DOHH2 (cell line): ENCODE measurements around the gene TBC1D16.

ENCODE experiments used
- H3F3A ChIP-seq: fragments of 200-600 bp; sonication (generic), shearing (Covaris generic); 2 replicates; pipeline ENCODE4 v1.6.0; 2016; ENCODE audit warnings: antibody characterized with exemption, mild to moderate bottlenecking; ENCODE audit not compliant: control insufficient read depth, insufficient read depth
- H3K27ac ChIP-seq: fragments of 200-600 bp; sonication (generic); 2 replicates; pipeline ENCODE4 v1.5.1; 2014; ENCODE audit warnings: low read depth, mild to moderate bottlenecking, low read length, moderate library complexity
- H3K27me3 ChIP-seq: fragments of 200-600 bp; sonication (generic); 2 replicates; pipeline ENCODE4 v1.6.1; 2014; ENCODE audit warnings: mild to moderate bottlenecking, low read length, mixed read lengths; ENCODE audit not compliant: control insufficient read depth
- H3K36me3 ChIP-seq: fragments of 200-600 bp; sonication (generic); 2 replicates; pipeline ENCODE4 v1.6.1; 2014; ENCODE audit warnings: mild to moderate bottlenecking, low read length, moderate library complexity, mixed read lengths; ENCODE audit not compliant: control insufficient read depth
- H3K4me1 ChIP-seq: fragments of 200-600 bp; sonication (generic); 2 replicates; pipeline ENCODE4 v1.6.1; 2014; ENCODE audit warnings: mild to moderate bottlenecking, low read length, mixed read lengths; ENCODE audit not compliant: control insufficient read depth
- H3K4me2 ChIP-seq: fragments of 200-600 bp; sonication (generic); 2 replicates; pipeline ENCODE4 v1.6.0; 2014; ENCODE audit warnings: mild to moderate bottlenecking, low read length, moderate library complexity
- H3K4me3 ChIP-seq: fragments of 200-600 bp; sonication (generic); 2 replicates; pipeline ENCODE4 v1.5.1; 2014; ENCODE audit warnings: mild to moderate bottlenecking, low read length, mixed read lengths
- H3K79me2 ChIP-seq: fragments of 200-600 bp; sonication (generic); 2 replicates; pipeline ENCODE4 v1.6.1; 2014; ENCODE audit warnings: mild to moderate bottlenecking, low read length, mixed read lengths; ENCODE audit not compliant: control insufficient read depth
- H3K9me2 ChIP-seq: fragments of 200-600 bp; sonication (generic); replicated peaks from 2 replicates; pipeline ENCODE4 v1.6.1; 2014; ENCODE audit warnings: mild to moderate bottlenecking, low read length, mixed read lengths; ENCODE audit not compliant: control insufficient read depth
- H3K9me3 ChIP-seq: fragments of 200-600 bp; sonication (generic); 2 replicates; pipeline ENCODE4 v1.6.1; 2014; ENCODE audit warnings: antibody characterized with exemption, low read length, mixed read lengths; ENCODE audit not compliant: control insufficient read depth, insufficient read depth
- H4K20me1 ChIP-seq: fragments of 200-600 bp; sonication (generic); 2 replicates; pipeline ENCODE4 v1.6.0; 2014; ENCODE audit warnings: low read depth, mild to moderate bottlenecking, antibody characterized with exemption, low read length, moderate library complexity; ENCODE audit not compliant: control insufficient read depth, insufficient read depth
- CTCF ChIP-seq: fragments of 200-600 bp; sonication (generic); IDR thresholded peaks from one replicate; pipeline ENCODE4 v1.5.1; 2014; ENCODE audit warnings: antibody characterized with exemption, mild to moderate bottlenecking, low read depth, low read length; ENCODE audit not compliant: poor library complexity, severe bottlenecking
- EZH2phosphoT487 ChIP-seq: fragments of 200-600 bp; sonication (generic); IDR thresholded peaks from 2 replicates; pipeline ENCODE4 v1.6.1; 2017; ENCODE audit warnings: borderline replicate concordance, mild to moderate bottlenecking, antibody characterized with exemption, low read length, moderate library complexity, mixed read lengths

Gene TBC1D16

DNA sequence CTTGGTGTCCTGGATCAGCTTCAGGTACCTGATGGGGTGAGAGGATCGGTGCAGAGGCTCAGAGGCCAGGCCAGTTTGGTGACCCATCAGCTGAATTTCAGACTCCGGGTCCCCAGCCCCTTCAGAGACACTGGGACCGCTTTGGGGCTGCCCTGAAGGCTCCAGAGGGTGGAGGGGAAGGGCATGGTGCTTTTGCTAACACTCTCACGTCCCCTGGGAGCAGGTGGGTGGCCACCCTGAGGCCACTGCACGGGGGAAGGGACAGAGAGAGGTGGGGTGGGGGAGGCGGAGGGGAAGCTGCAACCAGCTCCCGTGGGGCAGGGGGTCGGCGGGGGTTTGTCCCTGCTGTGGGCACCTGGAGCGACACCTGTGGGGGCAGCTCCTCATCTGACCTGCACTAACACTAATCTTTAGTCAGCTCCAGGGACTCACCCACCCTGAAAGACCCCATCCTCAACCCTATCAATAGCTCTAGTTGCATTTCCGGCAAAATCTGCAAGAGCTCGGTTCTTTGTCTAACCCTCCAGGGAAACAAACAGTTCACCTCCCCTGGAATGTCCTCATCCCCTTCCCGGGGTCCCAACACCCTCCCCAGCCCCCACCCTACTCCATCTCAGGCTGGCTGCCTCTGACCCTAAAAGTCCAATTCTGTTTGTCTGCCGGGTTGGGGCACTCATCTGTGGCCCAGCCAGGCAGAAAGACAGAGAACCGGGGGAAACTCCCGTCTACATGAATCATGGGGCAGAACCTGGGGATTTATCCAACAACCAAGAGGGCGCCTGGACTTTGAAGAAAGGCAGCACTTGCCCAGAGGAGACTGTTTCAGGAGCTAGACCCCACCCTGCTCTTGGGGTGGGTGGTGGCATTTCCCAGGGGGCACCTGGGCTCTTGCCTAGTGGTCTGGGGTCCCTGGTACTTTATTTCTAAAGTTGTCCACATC is 104.5 kb downstream of the TBC1D16 start:
- H3K9me3 ChIP-seq: no peaks in the 10 kb centered on the region
- no peak overlapping the region for H3K4me3 ChIP-seq
- peaks cover 30% of the 10 kb centered on the region for H3K27me3 ChIP-seq
- H3K4me1 ChIP-seq: peaks cover 2% of the 10 kb centered on the region; the same call in 1 of the 2 replicates
- H3F3A ChIP-seq: no peaks in the 10 kb centered on the region
- H3K9me2 ChIP-seq: no peaks in the 10 kb centered on the region
- no peaks in the 10 kb centered on the region for H4K20me1 ChIP-seq
- no peak for TF ChIP-seq CTCF
- no peak for TF ChIP-seq EZH2phosphoT487
- no peak overlapping the region for H3K27ac ChIP-seq
- H3K36me3 ChIP-seq: no peaks in the 10 kb centered on the region
- no peak overlapping the region for H3K4me2 ChIP-seq
- H3K79me2 ChIP-seq: no peaks in the 10 kb centered on the region

- Histone ChIP-seq H3F3A (no peaks in the 10 kb centered on the region), H3K9me3 (no peaks in the 10 kb centered on the region), H3K4me3 (no peak overlapping the region), H3K9me2 (no peaks in the 10 kb centered on the region), H3K27me3 (peaks cover 30% of the 10 kb centered on the region), H3K36me3 (no peaks in the 10 kb centered on the region), H3K27ac (no peak overlapping the region), H3K4me2 (no peak overlapping the region), H3K79me2 (no peaks in the 10 kb centered on the region), H3K4me1 (no peaks in the 10 kb centered on the region), H4K20me1 (no peaks in the 10 kb centered on the region)
- TF ChIP-seq CTCF (no peak), EZH2phosphoT487 (no peak)
Measured at GRCh38 chr17:79930062-79930876, 105.4 kb downstream of the TBC1D16 start.

DNA sequence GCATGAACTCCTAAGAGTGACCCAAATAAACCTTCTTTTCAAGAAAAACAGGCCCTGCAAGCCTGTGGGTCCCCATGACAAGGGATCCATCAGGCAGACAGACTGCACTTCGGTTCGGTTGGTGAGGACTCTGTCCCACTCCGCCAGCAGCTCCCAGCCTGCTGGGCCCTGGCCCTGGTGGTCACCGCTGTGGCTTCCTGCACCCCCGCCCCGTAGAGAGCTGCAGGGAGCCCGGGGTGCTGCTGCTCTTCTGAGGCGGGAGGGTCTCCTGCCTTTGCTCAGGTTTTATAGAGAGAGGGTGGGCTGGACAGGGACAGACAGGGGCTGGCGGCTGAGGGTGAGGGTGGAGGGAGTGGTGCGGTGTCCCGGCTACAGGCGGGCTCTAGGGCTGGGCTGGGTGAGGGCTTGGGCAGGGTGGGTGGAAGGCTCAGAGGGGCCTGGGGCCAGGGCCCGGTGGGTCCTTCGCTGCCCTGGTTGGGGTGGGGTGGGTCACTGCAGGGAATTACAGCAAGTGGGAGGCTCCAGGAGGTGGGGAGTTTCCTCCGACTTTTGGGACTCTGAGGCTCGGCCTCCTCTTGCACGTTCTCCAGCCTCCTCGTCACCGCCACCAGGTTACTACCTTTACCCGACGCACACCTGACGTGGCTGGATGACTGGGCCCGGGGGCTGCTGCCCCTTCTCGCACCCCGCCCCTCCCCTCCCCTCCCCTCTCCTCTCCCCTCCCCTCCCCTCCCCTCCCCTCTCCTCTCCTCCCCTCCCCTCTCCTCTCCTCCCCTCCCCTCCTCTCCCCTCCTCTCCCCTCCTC is 106.2 kb downstream of the TBC1D16 start:
- no peaks in the 10 kb centered on the region for H3F3A ChIP-seq
- peaks cover 30% of the 10 kb centered on the region for H3K27me3 ChIP-seq
- no peaks in the 10 kb centered on the region for H3K36me3 ChIP-seq
- no peaks in the 10 kb centered on the region for H3K79me2 ChIP-seq
- no peak overlapping the region for H3K27ac ChIP-seq
- H3K9me3 ChIP-seq: no peaks in the 10 kb centered on the region
- H4K20me1 ChIP-seq: no peaks in the 10 kb centered on the region
- H3K9me2 ChIP-seq: no peaks in the 10 kb centered on the region
- H3K4me3 ChIP-seq: no peak overlapping the region
- TF ChIP-seq EZH2phosphoT487: no peak
- TF ChIP-seq CTCF: no peak
- H3K4me2 ChIP-seq: no peak overlapping the region
- H3K4me1 ChIP-seq: no peaks in the 10 kb centered on the region
